ENCODE measurements around the gene KRT79.
A peak's percentile ranks its signal among the peaks of the same experiment; 100 is the strongest.

The KRT79 gene

DNA sequence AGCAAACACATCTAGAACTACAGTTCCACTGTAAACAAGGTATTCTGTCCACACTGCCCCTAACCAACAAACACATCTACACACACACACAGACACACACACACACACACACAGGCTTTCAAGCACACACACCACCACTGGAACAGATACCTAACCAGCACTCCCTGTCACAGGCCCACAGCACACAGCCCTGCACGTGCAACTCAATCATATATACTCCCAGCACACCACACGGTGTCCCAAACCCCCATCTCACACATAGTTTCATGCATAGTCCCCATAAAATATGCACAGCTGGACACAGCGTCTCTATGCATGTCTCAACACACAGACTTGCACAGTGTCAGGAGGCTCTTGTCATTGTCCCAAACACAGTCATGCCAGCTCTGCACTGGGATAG lies 43.1 kb upstream of the KRT79 start:
- Histone ChIP-seq H3K4me3 (replicated peaks; ENCODE audit: insufficient read depth, low read length) (no peak overlapping the region), H3K27me3 (ENCODE audit: insufficient read depth, poor library complexity, severe bottlenecking) (peaks cover 2% of the 10 kb centered on the region), H3K27ac (replicated peaks) (no peak overlapping the region)
- no peak for TF ChIP-seq POLR2AphosphoS5 (IDR thresholded peaks at IDR 0.05; ENCODE audit: low read depth)
- TF ChIP-seq, protein P1, sequence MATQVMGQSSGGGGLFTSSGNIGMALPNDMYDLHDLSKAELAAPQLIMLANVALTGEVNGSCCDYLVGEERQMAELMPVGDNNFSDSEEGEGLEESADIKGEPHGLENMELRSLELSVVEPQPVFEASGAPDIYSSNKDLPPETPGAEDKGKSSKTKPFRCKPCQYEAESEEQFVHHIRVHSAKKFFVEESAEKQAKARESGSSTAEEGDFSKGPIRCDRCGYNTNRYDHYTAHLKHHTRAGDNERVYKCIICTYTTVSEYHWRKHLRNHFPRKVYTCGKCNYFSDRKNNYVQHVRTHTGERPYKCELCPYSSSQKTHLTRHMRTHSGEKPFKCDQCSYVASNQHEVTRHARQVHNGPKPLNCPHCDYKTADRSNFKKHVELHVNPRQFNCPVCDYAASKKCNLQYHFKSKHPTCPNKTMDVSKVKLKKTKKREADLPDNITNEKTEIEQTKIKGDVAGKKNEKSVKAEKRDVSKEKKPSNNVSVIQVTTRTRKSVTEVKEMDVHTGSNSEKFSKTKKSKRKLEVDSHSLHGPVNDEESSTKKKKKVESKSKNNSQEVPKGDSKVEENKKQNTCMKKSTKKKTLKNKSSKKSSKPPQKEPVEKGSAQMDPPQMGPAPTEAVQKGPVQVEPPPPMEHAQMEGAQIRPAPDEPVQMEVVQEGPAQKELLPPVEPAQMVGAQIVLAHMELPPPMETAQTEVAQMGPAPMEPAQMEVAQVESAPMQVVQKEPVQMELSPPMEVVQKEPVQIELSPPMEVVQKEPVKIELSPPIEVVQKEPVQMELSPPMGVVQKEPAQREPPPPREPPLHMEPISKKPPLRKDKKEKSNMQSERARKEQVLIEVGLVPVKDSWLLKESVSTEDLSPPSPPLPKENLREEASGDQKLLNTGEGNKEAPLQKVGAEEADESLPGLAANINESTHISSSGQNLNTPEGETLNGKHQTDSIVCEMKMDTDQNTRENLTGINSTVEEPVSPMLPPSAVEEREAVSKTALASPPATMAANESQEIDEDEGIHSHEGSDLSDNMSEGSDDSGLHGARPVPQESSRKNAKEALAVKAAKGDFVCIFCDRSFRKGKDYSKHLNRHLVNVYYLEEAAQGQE (IDR thresholded peaks at IDR 0.05; ENCODE audit: insufficient replicate concordance, low read depth), result no peak
- TF ChIP-seq GABPA (IDR thresholded peaks at IDR 0.05; ENCODE audit: low read depth), result no peak
- no peak for TF ChIP-seq SPI1 (IDR thresholded peaks at IDR 0.05; ENCODE audit: borderline replicate concordance, low read depth)
- TF ChIP-seq, protein P2, sequence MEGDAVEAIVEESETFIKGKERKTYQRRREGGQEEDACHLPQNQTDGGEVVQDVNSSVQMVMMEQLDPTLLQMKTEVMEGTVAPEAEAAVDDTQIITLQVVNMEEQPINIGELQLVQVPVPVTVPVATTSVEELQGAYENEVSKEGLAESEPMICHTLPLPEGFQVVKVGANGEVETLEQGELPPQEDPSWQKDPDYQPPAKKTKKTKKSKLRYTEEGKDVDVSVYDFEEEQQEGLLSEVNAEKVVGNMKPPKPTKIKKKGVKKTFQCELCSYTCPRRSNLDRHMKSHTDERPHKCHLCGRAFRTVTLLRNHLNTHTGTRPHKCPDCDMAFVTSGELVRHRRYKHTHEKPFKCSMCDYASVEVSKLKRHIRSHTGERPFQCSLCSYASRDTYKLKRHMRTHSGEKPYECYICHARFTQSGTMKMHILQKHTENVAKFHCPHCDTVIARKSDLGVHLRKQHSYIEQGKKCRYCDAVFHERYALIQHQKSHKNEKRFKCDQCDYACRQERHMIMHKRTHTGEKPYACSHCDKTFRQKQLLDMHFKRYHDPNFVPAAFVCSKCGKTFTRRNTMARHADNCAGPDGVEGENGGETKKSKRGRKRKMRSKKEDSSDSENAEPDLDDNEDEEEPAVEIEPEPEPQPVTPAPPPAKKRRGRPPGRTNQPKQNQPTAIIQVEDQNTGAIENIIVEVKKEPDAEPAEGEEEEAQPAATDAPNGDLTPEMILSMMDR (IDR thresholded peaks at IDR 0.05; ENCODE audit: insufficient read depth, low read length), result no peak
- DNase-seq (ENCODE audit: low read depth in 1 of 2, low spot score in 1 of 2), result no peak

DNA sequence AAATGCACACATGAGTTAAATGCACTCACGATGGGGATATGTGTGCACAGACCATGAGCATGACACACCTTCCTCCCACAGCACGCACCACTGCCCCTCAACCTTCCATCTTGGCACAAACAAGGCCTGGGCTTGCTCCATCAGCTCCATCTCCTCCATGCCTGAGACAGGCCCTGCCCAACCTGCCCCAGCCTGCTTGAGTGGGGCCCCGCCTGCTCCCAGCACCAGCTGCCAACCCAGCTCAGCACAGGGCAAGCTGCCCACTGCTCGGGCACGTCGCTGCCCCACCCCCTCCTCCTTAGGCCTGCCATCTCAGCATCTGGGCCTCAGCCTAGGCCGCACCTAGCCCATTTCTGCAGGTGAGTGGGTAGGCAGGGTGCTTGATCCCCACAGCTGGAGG lies 42.3 kb upstream of the KRT79 start:
- H3K4me3 ChIP-seq (replicated peaks; ENCODE audit: insufficient read depth, low read length), result no peak overlapping the region
- no peak overlapping the region for H3K27ac ChIP-seq (replicated peaks)
- TF ChIP-seq, protein P2 (IDR thresholded peaks at IDR 0.05; ENCODE audit: insufficient read depth, low read length), result no peak
- TF ChIP-seq SPI1 (IDR thresholded peaks at IDR 0.05; ENCODE audit: borderline replicate concordance, low read depth), result no peak
- TF ChIP-seq, protein P1 (IDR thresholded peaks at IDR 0.05; ENCODE audit: insufficient replicate concordance, low read depth), result no peak
- TF ChIP-seq POLR2AphosphoS5 (IDR thresholded peaks at IDR 0.05; ENCODE audit: low read depth), result no peak
- no peak for TF ChIP-seq GABPA (IDR thresholded peaks at IDR 0.05; ENCODE audit: low read depth)
- peaks cover 2% of the 10 kb centered on the region for H3K27me3 ChIP-seq (ENCODE audit: insufficient read depth, poor library complexity, severe bottlenecking)
- no peak for DNase-seq (ENCODE audit: low read depth in 1 of 2, low spot score in 1 of 2)

DNA sequence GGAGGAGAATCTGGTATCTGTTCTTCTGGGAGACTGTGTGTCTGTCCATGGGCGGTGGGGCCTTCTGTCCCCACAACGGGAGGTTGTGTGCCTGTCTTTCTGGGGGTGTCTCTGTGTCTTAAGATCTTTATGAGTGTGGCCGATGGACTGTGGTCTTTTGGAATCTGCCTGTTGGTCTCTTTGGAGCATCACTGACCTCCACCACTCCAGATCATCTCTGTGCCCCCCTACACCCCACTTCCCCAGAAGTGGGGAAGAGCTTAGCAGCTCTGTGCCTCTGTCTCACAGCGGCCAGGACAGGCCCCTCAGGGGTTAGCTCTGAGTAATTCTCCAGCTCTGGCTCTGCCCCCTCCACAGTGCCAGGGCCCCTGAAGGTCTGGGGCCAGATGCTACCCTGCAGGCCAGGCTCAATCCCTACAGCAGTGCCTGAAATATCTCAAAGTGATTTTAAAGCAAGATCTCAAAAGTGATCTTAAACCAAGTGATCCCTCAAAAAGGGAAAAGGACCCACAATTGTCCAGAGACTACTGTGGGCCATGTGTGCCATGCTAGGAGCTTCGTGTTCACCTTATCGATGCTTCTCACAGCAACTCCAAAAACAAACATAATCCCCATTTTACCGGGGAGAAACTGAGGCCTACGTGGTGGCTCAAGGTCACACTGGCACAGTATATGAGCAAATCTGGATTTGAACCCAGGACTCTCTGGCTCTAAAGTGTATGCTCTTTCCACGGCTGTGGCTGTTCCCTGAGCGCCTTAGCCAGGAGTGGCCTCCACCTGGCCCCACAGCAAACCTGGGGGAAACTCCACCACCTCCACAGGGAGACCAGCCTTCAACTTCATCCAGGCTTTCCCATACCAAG lies 40.7 kb upstream of the KRT79 start:
- TF ChIP-seq POLR2AphosphoS5 (IDR thresholded peaks at IDR 0.05; ENCODE audit: low read depth) (no peak), GABPA (IDR thresholded peaks at IDR 0.05; ENCODE audit: low read depth) (no peak), SPI1 (IDR thresholded peaks at IDR 0.05; ENCODE audit: borderline replicate concordance, low read depth) (no peak)
- TF ChIP-seq, protein P1 (IDR thresholded peaks at IDR 0.05; ENCODE audit: insufficient replicate concordance, low read depth), result no peak
- TF ChIP-seq, protein P2 (IDR thresholded peaks at IDR 0.05; ENCODE audit: insufficient read depth, low read length), result no peak
- no peak for DNase-seq (ENCODE audit: low read depth in 1 of 2, low spot score in 1 of 2)
- peak overlapping the region; percentile 46 for H3K4me3 ChIP-seq (replicated peaks; ENCODE audit: insufficient read depth, low read length)
- H3K27me3 ChIP-seq (ENCODE audit: insufficient read depth, poor library complexity, severe bottlenecking), result peaks cover 2% of the 10 kb centered on the region
- no peak overlapping the region for H3K27ac ChIP-seq (replicated peaks)
